Cardiac muscle cell (in vitro differentiated cells and primary cell): ENCODE results near the gene RANGRF. TPM values are rescaled to one million over a fixed set of nuclear protein-coding genes. Genes with fewer than 3 reads are reported as not detected.

Experiments used
- DNase-seq, 2 donors: peaks; one replicate each; pipeline versions ENCODE4 v3.0.0 to v3.0.0-alpha.2; 2010 to 2017; ENCODE audit warnings: low read depth in 1 of 2, low spot score in 1 of 2
- H3K27ac ChIP-seq: fragments of 200-600 bp; sonication (generic); 2 replicates; pipeline ENCODE4 v1.5.1; 2016
- H3K27me3 ChIP-seq: fragments of 200-600 bp; sonication (generic); 2 replicates; pipeline ENCODE4 v1.6.0; 2016; ENCODE audit warnings: control low read depth
- H3K36me3 ChIP-seq: fragments of 200-600 bp; sonication (generic); 2 replicates; pipeline ENCODE4 v1.5.1; 2016; ENCODE audit warnings: control low read depth
- H3K4me1 ChIP-seq: fragments of 200-600 bp; sonication (generic); 2 replicates; pipeline ENCODE4 v1.8.1; 2017; ENCODE audit warnings: low read depth, mild to moderate bottlenecking, mixed run types
- H3K4me3 ChIP-seq: fragments of 200-600 bp; sonication (generic); 2 replicates; pipeline ENCODE4 v1.5.1; 2016; ENCODE audit warnings: mild to moderate bottlenecking
- H3K9me3 ChIP-seq: fragments of 200-600 bp; sonication (generic); 2 replicates; pipeline ENCODE4 v1.5.1; 2017; ENCODE audit warnings: low read depth, mild to moderate bottlenecking, control low read depth
- CTCF ChIP-seq: IDR thresholded peaks from 2 replicates; pipeline ENCODE4 v1.5.1; 2012; ENCODE audit warnings: low read depth, mild to moderate bottlenecking, low read length
- polyA plus RNA-seq: library from polyadenylated mRNA; unstranded; fragments of >200 nt; fragmentation: Nextera tagmentation; extraction: Ambion mirVana; gene quantifications from 2 replicates; pipeline ENCODE4 v1.2.1, GENCODE V29; 2016
- total RNA-seq: library from RNA; depleted of rRNA; stranded (reverse); fragments of >200 nt; gene quantifications from 2 replicates; pipeline ENCODE4 v1.2.3, GENCODE V29; 2016

The RANGRF gene
- total and polyA plus RNA-seq, 2 experiments from 2014 or later = 40.0 to 89.2 TPM

DNA sequence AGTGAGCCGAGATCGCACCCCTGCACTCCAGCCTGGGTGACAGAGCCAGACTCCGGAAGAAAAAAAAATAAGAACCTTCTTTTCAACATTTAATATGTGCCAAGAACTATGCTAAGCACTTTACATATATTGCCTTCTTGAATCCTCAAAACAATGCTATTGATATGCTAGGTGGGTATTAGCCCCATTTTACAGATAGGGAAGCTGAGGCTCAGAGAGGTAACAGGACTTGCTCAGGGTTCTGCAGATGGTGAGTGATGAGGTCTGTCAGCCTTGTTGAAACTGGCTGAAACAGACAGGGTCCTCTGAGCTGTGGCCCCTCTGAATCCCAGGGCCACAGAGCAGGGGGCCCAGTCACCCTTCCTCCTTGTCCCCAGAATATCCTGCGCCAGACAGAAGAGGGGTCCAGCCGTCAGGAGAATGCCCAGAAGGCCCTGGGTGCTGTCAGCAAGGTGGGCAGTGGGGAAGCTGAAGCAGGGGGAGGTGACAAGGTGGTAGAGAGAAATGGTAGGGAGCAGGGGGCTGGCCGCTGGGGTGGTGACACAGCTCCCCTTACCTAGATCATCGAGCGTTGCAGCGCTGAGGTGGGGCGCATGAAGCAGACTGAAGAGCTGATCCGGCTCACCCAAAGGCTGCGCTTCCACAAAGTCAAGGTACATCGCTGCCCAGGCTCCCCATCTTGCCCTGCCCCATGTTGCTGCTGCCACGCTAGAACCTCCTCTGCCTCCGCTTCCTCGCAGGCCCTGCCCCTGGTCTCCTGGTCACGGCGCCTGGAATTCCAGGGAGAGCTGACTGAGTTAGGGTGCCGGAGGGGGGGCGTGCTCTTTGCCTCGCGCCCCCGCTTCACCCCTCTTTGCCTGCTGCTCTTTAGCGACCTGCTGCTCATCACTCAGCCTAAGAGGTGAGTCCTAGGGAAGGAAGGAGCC is 29.8 kb downstream of the RANGRF start:
- Histone ChIP-seq H3K27ac (no peak overlapping the region), H3K4me3 (no peak overlapping the region), H3K9me3 (no peaks in the 10 kb centered on the region), H3K4me1 (peaks cover 11% of the 10 kb centered on the region), H3K36me3 (no peaks in the 10 kb centered on the region), H3K27me3 (peaks cover 34% of the 10 kb centered on the region)
- TF ChIP-seq CTCF = no peak
- no peak for DNase-seq

DNA sequence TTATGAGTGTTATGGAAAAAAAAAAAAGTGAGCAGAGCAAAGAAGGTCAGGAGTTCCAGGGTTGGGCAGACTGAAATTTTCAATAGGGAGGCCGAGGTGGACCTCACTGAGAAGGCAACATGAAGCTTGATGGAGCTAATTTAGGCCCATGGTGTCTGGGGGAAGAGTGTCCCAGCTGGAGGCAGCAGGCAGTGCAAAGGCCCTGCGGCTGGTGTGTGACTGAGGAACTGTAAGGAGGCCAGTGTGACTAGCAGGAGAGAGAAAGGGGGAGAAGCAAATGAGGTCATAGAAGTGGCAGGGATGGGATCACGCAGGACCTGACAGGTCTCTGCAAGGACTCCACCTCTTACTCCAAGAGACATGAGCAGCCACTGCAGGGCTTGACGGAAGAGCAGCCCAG is 31.8 kb downstream of the RANGRF start:
- Histone ChIP-seq H3K27ac (no peak overlapping the region), H3K4me3 (no peak overlapping the region), H3K27me3 (peaks cover 23% of the 10 kb centered on the region), H3K36me3 (no peaks in the 10 kb centered on the region), H3K4me1 (peaks cover 4% of the 10 kb centered on the region), H3K9me3 (no peaks in the 10 kb centered on the region)
- no peak for TF ChIP-seq CTCF
- no peak for DNase-seq

DNA sequence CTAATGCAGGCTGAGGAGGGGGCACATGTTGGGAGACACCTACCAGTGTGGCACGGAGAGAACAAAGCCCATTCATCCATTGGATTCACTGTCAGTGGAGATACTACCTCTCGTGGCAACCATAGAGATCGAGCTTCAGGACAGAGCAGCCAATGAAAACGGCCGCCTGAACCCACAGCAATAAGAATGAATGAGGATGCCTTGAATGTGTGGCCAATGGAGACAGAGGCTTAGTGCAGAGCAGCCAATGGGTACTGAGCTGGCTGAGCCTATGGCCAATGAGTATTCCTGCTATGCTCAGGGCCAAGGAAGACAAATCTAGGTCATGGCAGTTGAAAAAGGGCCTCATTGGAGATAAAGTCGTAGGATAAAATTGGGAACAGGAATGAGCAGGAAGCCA is 32.5 kb downstream of the RANGRF start:
- no peaks in the 10 kb centered on the region for H3K36me3 ChIP-seq
- no peak overlapping the region for H3K27ac ChIP-seq
- DNase-seq = no peak
- no peak for TF ChIP-seq CTCF
- H3K9me3 ChIP-seq = no peaks in the 10 kb centered on the region
- peaks cover 16% of the 10 kb centered on the region for H3K27me3 ChIP-seq
- H3K4me3 ChIP-seq = no peak overlapping the region
- H3K4me1 ChIP-seq = no peaks in the 10 kb centered on the region

GRCh38 chr17:8322061-8322460 is 33.6 kb downstream of the RANGRF start:
- Histone ChIP-seq H3K27me3 (peaks cover 5% of the 10 kb centered on the region), H3K4me1 (no peaks in the 10 kb centered on the region), H3K9me3 (no peaks in the 10 kb centered on the region), H3K4me3 (no peak overlapping the region), H3K36me3 (no peaks in the 10 kb centered on the region), H3K27ac (no peak overlapping the region)
- DNase-seq = no peak
- TF ChIP-seq CTCF = no peak

- H3K27me3 ChIP-seq = no peaks in the 10 kb centered on the region
- no peak for TF ChIP-seq CTCF
- DNase-seq = no peak
- no peak overlapping the region for H3K4me3 ChIP-seq
- no peak overlapping the region for H3K27ac ChIP-seq
- H3K4me1 ChIP-seq = no peaks in the 10 kb centered on the region
- no peaks in the 10 kb centered on the region for H3K36me3 ChIP-seq
- no peaks in the 10 kb centered on the region for H3K9me3 ChIP-seq
Measured at GRCh38 chr17:8324132-8324531, 35.7 kb downstream of the RANGRF start.
